GM18498 (cell line): ENCODE measurements around the gene TNPO1.
A peak's percentile ranks its signal among the peaks of the same experiment; 100 is the strongest.

Experiments
- ATAC-seq: cut with Tn5 transposase; IDR thresholded peaks from one replicate; pipeline ENCODE4 v1.9.1; 2021; ENCODE audit warnings: mild to moderate bottlenecking, moderate library complexity; ENCODE audit not compliant: unreplicated experiment

Gene TNPO1

GRCh38 chr5:72817671-72818266 is 1.3 kb downstream of the TNPO1 start:
- ATAC-seq = no peak

- no peak for ATAC-seq
Measured at GRCh38 chr5:72818866-72819534, 2.5 kb downstream of the TNPO1 start.

GRCh38 chr5:72821776-72822175 is 5.3 kb downstream of the TNPO1 start:
- ATAC-seq = no peak

- ATAC-seq = no peak
Measured at GRCh38 chr5:72822944-72823343, 6.5 kb downstream of the TNPO1 start.

GRCh38 chr5:72829707-72830106 is 13.2 kb downstream of the TNPO1 start:
- ATAC-seq = no peak

- no peak for ATAC-seq
Measured at GRCh38 chr5:72830362-72830761, 13.9 kb downstream of the TNPO1 start.

GRCh38 chr5:72831685-72832084 is 15.2 kb downstream of the TNPO1 start:
- ATAC-seq = no peak

GRCh38 chr5:72834924-72835323 is 18.5 kb downstream of the TNPO1 start:
- no peak for ATAC-seq

- no peak for ATAC-seq
Measured at GRCh38 chr5:72835633-72836032, 19.2 kb downstream of the TNPO1 start.

GRCh38 chr5:72836810-72837209 is 20.3 kb downstream of the TNPO1 start:
- no peak for ATAC-seq

GRCh38 chr5:72837524-72838096 is 21.1 kb downstream of the TNPO1 start:
- no peak for ATAC-seq

GRCh38 chr5:72840041-72840440 is 23.6 kb downstream of the TNPO1 start:
- ATAC-seq = no peak

- no peak for ATAC-seq
Measured at GRCh38 chr5:72841756-72842535, 25.5 kb downstream of the TNPO1 start.

- no peak for ATAC-seq
Measured at GRCh38 chr5:72842816-72843215, 26.4 kb downstream of the TNPO1 start.

GRCh38 chr5:72844218-72844603 is 27.8 kb downstream of the TNPO1 start:
- ATAC-seq = no peak

- no peak for ATAC-seq
Measured at GRCh38 chr5:72845889-72846288, 29.4 kb downstream of the TNPO1 start.

GRCh38 chr5:72846483-72846882 is 30.0 kb downstream of the TNPO1 start:
- ATAC-seq = no peak

GRCh38 chr5:72847439-72847838 is 31.0 kb downstream of the TNPO1 start:
- no peak for ATAC-seq

GRCh38 chr5:72847989-72848473 is 31.6 kb downstream of the TNPO1 start:
- ATAC-seq = peak; percentile 81

GRCh38 chr5:72848474-72849428 is 32.3 kb downstream of the TNPO1 start:
- ATAC-seq = peak; percentile 58
